Suppressor macrophage treated with lipopolysaccharide for 1 hour (primary cell): Measurements from ENCODE around the gene DCANP1.
A peak's percentile ranks its signal among the peaks of the same experiment; 100 is the strongest.

Source experiments
- DNase-seq, 3 donors: peaks; one replicate each; pipeline ENCODE4 v3.0.0-alpha.2; 2020 to 2022

Gene DCANP1

DNA sequence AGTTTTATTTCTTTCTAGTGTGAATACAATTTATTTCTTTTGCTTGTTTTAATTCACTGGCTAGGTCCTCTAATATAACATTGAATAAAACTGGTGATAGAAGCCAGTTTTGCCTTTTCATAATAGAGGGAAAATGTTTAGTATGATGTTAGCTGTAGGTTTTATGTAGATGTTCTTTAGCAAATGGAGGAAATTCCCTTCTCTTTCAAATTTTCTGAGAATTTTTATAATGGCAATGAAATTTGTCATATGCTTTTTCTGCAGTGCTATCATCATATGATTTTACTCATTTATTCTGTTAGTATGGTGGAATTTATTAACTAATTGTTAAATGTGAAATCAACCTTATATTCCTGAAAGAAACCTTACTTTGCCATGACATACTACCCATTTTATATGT is 30.1 kb downstream of the DCANP1 start:
- DNase-seq, result peak in 2 of 3 donors; percentile 41 to 44

DNA sequence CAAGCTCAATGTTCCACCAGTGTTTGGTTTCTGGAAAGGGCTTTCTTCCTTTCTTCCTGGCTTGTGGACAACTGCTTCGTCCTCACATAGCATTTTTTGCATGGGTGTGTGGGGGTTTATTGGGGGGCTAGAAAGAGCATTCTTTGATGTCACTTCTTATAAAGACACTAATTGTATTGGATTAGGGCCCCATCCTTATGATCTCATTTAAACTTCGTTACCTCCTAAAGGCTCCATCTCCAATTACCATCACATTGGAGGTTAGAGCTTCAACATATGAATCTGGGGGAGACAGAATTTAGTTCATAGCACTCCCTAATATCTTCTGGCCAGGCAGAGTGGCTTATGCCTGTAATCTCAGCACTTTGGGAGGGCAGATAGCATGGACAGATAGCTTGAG is 42.1 kb downstream of the DCANP1 start:
- DNase-seq, result no peak

DNA sequence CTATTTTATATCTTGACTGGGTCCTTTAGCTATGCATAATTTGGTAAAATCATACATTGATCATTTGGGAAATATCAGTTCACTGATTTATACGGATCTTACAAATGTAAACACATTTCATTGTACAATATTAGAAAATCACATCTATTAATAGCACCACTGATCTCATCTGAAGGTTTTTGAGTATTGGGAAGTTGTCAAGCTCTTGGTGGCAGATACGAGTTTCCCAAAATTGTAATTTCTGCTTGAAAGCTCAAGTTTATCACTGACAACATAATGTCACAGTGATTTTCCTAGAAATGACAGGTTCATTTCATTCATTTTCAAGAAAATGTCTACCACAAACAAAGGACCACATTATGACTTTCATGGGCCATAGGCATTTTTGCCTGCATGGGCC is 45.1 kb downstream of the DCANP1 start:
- DNase-seq, result peak in 2 of 3 donors; percentile 62 to 63

DNA sequence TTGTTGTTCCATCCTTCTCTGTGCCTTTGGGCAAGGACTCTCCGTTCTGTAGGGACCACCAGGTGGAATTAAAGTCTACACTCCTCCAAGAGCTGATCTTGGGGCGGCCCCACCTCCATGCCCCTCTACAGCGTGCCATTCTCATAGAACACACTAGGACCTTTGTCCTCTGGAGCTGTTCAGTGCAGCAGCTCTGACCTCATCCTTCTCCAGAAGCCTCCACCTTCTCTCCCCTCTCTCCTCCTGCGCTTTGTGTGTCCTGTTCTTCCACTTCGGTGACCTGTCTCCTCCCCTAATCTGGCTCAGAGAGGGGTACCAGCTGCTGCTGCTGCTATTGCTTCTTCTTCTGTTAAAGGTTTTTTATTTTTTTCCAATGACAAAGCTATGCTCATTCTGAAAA is 46.3 kb downstream of the DCANP1 start:
- no peak for DNase-seq

DNA sequence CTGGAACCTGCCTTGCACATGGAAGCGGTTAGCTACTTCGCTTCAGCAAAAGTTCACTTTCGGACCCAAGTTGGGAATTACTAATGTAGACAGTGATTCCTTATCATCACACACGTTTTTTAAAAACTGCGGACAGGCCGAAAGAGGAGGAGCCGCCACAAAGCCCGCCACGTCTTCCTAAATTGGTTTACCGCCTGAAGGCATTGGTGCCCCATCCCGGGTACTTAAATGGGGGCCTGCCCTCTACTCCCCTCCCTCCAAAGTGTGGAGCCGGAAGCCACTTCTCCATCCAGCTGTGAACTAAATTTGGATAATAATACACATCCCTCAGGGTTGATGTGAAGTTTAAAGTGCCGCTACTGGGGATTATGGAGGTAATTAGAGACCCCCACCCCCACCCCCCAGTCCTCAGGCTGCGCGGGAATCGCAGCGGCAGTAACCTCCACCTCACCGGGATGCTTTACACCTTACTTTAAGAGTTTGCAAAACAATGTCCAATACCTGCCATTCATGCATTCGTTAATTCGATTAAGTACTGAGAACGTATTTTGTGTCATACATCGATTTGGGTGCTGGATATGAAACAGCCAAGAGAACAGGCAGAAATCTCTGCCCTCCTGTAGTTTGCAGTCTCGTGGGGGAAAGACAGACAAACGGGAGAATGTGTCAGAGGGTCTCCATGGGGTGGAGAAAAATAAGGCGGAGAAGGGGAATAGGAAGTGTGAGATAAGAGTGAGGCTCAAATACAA is 47.2 kb downstream of the DCANP1 start:
- DNase-seq, result peak in 2 of 3 donors; percentile 24 to 28

DNA sequence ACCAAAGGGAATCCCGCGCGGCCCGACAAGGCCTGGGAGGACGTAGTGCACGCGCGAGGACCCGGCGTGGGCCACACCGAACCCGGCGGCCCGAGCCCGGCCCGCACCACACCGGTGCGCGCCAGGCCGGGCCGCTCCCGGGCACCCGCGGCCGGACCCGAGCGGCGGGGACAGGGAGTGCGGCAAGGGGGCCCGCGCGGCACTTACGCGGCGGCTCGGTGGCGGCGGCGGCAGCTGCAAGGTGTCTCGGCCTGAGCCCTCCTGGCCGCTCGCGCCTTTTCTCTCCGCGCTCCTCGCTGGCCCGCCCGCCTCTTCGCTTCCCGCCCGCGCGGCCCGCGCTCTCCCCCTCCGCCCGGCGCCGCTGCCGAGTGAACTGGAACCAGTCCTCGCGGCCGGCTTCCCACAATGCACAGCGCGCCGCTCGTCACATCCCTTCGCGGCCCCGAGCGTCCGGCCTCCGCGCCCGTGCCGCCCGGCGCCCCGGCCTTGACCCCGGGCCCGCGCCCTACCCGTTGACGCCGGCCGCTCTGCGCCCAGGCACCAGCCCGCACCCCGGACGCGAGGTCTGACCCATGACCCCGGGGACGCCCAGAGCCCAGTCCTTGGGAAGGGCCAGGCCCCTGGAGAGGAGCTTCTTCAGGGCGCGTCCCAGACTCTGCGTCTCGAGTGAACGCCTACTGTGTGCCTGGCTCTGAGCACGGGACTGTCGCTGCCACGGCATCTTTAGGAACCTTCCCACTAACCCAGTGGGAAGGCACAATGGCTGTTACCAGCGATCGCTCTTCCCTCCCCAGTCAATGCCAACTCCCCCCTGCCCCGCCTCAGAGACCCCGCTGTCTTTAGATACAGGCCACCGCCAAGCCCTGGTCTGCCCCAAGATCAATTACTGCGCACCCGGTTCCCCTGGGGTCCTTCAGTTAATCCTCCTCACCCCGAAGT is 48.0 kb downstream of the DCANP1 start, which contains the start of gene MACROH2A1:
Gene MACROH2A1, minus strand, starts transcription at position 377 of the 939 bp plus-strand sequence. CDS start 10,138 bp downstream, outside the sequence.
- peak; percentile 93 to 98 (median 98) for DNase-seq

DNA sequence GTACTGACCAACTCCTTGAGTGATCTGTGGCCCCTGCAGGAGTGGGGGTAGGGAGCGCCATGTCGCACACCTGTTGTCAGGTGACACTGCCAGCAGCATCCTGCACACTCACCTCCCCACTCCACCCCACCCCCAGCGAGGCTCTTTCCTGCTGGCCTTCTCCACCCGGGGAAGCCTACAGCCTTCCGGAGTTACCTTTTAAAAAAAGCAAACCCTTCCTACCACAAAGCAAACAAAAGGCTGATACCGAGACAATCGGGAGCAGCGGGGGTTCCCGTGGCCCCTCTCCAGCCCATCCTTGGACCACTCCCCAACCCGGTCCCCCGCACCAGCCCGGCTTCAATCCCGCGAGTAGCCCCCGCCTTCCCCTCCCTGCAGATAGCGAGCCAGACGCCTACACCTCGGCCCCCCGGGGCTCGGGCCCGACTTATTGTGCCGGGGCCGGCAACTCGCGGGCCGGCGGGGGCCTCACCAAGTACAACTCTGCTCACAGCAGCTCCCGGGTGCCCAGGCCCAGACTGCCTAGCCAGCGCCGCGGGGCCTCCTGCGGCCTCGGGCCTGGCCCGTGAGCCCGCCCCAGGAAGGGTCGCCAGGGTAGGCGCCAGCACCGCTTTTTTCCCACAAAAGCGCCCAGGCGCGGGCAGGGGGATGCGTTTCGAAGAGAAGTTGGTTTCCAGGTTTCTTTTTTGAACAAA is 48.8 kb downstream of the DCANP1 start:
- DNase-seq, result peak in 2 of 3 donors; percentile 35 to 59

DNA sequence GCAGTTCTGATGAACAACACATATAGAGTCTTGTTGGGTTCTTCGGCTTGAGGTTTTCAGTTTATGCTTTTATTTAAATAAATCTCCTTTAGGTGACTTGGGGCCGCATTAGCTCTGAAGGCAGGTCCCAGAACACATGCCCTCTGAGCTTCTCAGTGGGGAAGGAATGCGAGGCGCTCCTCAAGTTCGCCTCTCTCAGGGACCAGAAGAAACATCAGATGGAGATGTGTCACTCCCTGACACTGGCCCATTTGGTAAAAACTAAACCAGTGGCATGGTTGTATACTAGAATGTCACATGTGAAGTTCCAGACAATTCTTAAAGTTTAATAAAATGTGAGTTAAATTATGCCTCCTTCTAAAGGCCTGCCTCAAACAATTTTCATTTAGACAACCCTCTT is 50.1 kb downstream of the DCANP1 start:
- DNase-seq, result peak in 2 of 3 donors; percentile 34 to 44

DNA sequence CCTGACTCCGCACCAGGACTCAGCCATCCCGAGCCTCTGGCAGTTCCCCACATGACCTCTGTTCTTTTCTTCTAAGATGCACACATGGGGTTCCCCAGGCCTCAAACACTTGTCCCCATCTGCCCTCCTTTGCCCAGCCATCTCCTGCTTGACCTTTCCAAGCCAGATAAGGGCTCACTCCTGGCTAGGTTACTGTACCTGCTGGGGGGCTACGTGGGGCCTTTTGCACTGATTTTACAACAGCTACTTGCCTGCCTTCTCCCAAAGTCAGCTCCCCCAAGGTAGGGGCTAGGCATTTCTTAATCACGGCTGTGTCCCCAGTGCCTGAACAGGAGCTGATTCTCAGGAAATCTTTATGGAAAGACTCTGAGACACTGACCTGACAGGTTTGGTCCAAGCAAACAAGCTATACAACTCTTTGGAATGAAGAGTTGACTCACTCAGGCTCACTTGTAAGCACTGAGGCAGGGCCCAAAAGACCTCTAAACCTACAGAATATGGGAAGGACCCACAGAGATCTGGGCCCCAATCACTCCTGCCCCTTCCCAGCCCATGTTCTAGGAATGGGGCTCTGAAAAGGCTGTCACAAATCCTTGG is 50.6 kb downstream of the DCANP1 start:
- no peak for DNase-seq

DNA sequence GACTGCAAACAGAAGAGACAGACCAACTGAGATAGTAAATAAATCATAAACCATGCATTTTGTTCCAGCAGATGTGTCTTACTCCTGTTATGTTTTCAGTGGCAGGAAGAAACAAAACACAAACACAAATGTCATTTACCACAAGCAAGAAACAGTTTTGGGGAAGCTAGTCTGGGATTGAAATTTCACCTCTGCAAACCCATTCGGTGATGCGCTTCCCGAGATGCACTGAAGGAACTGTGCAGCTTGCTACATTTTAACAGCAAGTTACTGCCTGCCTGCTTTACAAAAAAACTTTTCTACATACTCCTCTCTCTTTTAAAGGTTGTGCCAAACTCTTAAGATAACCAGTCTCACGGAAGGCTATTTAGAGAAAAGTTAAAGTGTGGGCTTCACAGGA is 51.3 kb downstream of the DCANP1 start:
- DNase-seq, result peak in 2 of 3 donors; percentile 31 to 38

DNA sequence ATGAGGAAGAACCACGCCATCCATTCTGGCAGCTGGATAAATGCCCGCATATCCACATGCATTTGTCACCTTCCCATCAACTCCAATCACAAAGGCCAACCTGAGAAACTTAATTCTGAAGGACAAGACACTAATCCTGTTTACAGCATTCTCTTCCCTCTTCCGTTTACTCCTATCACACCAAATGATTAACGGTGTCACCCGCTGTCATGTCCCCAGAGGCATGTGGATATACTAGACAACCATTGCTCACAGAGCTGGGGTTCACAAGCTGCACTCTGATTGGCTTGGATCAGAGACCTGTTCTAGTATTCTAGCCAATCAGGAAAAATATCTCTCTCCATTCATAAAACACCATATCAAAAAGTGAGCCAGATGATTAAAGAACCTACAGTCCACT is 51.7 kb downstream of the DCANP1 start:
- DNase-seq, result peak; percentile 31 to 35 (median 33)
